ENCODE results near the gene FCER2.

Gene FCER2

DNA sequence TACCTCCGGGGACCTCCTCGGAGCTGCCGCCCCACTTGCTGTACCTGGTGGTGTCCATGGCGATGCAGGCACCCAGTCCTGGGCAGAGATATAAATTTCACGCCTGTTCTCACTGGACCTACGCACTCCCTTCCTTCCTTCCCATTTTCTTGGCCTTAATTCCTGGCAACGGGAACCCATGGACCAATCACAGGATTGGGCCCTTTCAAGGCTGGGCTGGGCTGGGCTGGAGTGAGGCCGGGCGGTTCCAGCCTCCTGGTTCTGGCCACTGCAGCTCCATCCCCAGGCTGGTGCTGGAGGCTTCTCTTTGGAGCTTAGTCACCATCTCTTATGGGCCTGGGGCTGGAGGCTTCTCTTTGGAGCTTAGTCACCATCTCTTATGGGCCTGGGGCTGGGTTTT, 30.1 kb upstream of the FCER2 start, which contains the start of gene CLEC4G:
Gene CLEC4G (minus strand): TSS at position 66 of the 400 bp plus-strand sequence. CDS start 8 bp downstream, at position 58.
- no peak for DNase-seq

DNA sequence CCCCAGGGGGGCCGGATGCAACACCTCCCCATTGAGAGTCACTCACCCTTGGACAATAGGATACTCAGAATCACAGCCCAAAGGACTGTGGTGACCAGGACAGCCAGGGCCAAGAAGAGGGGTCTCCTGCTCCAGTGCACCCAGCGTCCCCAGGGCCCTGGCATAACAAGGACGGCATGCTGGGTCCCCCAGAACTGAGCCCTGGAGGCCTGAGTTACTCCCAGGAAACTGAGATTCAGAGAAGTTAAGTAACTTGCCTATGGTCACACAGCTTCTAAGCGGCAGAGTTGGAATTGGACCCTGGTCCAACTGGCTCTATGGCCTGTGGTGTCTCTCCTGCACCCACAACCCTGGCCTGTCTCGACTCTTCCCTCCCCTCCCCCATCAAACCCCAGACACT, 29.7 kb upstream of the FCER2 start:
- no peak for DNase-seq

DNA sequence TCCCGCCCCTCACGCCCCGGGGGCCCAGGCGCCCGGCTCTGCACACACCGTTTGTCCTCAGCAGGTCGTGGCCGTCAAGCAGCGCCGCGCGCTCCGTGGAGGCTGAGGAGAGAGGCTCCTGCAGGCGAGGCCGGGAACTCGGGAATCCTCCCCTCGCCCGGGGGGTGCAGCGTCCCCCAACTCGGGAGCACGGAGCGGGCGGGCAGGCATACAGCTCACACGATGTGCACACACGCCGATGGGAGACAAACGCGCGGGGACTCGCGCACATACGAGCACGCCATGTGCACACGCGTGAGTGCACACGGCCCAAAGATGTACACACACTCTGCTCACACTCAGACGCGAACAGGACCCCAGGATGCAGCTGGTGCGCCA, 29.3 kb upstream of the FCER2 start:
- no peak for DNase-seq

DNA sequence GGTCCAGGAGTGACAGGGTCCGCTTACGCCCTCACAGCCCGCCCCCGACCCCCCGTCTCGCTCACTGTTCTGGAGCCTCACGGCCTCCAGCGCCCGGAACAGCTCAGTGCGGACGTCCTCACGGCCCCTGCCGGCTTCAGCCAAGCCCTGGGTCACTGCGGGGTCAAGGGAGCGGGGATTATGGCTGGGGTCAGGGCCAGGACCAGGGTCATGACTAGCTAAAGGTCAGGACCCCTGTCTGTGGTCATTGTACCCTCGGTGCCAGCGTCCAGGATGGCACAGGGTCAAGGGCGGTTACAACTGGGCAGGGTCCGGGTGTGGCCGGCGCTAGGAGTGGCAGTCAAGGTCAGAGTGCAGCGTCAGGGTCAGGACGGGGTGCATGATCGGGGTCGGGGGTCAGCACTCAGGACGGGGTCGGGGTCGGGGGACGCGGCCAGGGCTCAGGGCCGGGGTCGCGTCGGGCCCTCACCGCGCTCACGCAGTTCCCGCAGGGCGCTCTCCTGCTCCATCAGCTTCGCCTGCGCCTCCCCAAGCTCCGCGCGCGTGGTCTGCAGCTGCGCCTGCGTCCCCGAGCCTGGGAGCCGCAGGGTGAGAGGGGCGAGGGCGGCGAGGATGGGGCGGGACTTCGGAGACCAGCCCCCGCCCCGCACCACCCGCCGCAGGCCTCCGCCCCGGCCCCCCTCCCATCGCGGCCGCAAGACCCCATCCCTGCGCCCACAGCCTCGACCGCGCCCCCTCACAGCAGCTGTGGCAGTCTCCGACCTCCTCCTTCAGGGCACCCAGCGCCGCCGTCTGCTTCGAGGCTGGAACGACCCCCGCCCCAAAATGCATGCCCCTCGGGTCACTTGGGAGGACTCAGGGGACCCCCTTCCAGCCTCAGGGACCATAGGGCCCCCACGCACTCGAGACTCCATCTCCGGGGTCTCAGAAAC, 28.6 kb upstream of the FCER2 start:
- no peak for DNase-seq

DNA sequence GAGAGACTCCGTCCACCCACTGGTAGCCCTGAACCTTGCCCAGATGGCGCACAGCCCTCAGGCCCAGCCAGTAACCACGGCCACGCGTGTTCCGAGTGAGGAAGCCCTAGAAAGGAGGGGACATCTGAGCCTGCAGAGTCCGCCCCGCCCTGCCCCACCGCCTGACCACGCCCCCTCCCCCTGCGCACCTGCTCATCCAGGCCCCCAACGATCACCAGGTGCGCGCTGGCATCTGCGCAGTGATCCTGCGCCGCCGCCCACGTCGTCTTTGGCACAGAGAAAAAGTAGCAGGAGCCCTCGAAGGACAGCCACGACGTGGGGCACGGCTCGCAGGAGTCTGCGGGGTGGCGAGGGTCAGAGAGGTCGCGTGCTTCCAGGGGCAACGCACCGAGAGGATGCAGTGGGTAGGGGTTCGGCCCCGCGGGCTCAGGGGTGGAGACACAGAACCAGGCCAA, 27.9 kb upstream of the FCER2 start:
- DNase-seq: peak; percentile 20

DNA sequence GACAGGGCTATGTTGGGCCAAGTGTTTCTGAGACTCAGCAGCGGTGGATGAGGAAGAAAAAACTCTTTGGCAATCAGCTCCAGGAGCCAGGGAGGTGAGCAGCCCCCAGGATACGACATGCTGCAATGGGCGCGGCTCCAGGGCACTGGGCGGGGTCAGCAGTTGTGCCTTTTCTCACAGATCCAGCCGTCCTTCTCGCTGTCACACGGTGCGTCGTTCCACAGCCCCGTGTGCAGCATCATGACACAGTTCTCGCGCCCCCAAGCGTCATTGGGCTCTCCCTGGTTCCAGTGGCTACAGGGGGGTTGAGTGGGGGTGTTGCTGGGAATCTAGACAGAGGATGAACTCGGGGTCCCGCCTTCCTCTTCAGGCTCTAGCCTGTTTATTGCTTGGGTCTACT, 27.3 kb upstream of the FCER2 start:
- DNase-seq: no peak

DNA sequence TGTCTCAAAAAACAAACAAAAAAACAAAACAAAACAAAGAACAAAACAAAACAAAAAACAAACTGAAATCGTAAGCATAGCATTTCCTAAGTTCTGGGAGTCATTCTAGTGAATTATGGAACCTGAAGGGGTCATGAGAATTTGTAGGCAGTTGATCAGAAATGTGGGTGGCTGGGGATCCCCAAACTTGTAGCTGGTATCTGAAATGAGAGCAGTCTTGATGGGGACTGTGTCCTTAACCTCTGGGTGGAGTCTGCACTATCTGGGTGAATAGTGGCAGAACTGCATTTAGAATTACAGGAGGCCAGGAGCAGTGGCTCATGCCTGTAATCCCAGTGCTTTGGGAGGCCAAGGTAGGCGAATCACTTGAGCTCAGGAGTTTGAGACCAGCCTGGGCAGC, 23.9 kb upstream of the FCER2 start:
- DNase-seq: no peak

DNA sequence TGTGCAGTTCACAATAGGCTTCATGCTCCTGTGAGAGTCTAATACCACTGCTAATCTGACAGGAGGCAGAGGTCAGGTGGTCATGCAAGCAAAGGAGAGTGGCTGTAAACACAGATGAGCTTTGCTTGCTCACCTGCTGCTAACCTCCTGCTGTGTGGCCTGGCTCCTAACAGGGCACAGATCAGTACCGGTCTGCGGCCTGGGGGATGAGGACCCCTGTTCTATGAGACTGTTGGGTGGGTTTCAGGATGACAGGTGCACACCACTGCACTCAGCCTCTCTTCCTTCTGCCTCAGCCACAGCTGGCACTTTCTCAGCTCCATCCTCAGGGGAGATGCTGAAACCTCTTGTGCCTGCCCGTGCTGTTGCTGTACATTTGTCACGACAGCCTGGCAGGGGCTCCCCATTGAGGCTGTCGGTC, 20.3 kb upstream of the FCER2 start:
- DNase-seq: no peak

DNA sequence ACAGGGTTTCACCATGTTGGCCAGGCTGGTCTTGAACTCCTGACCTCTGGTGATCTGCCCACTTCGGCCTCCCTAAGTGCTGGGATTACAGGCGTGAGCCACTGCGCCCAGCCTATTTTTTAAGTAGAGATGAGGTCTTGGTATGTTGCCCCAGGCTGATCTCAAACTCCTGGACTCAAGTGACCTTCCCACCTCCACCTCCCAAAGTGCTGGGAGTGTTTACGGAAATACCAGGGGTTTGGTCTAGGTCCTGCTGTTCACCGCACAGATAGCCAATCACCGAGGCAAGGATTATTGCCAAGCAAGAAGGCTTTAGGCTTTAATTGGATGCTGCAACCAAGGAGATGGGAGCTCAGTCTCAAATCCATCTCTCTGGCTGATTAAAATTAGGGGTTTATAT, 18.4 kb upstream of the FCER2 start:
- no peak for DNase-seq

DNA sequence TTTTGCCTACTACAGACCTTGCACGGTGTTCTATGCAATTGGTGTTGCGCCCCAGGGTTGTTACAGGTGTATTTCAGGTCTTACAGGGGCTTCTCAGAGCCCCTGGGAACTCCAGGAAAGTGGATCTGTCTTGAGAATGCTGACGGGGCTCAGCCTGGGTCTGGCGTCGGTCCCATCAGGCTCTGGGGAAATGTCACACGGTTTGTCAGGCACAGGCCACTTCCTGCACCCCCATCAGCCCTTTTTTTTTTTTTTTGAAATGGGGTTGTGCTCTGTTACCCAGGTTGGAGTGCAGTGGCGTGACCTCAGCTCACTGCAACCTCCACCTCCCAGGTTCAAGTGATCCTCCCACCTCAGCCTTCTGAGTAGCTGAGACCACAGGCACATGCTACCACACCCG, 16.7 kb upstream of the FCER2 start:
- no peak for DNase-seq

DNA sequence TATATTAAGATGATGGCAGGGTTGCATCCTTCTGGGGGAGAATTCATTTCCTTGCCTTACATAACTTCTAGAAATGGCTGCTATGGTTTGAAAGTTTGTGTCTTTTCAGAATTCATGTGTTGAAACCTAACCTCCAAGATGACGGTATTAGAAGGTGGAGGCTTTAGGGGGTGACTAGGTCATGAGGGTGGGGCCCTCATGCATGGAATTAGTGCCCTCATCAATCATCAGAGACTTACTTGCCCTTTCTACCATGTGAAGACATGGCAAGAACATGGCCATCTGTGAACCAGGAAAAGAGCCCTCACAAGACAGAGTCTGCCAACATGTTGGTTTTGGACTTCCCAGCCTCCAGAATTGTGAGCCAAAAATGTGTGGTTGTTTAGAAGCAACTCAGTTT, 14.8 kb upstream of the FCER2 start:
- no peak for DNase-seq

DNA sequence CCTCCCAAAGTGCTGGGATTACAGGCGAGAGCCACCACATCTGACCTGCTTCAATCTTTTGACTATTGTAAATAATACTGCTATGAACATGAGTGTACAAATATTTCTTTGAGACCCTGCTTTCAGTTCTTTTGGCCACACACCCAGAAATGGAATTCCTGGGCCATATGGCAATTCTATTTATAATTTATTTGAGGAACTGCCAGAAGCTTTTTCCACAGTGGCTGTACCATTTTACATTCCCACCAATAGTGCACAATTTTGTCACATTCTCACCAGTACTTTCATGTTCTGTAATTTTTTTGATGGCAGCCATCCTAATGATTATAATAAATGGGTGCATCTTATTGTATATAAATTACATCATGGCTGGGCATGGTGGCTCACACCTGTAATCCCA, 13.7 kb upstream of the FCER2 start:
- DNase-seq: no peak

DNA sequence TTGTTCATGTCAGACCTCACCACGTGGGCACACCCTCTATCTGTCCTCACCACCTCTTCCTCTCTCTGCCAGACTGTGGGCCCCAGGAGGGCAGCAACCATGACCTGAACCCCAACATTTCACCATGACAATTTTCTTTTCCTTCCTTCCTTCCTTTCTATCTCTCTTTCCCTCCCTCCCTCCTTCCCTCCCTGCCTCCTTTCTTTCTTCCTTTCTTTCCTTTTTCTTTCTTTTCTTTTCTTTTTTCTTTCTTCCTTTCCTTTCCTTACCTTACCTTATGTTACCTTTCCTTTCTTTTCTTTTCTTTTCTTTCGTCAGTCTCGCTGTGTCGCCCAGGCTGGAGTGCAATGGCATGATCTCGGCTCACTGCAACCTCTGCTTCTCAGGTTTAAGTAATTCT, 8.7 kb upstream of the FCER2 start:
- no peak for DNase-seq

DNA sequence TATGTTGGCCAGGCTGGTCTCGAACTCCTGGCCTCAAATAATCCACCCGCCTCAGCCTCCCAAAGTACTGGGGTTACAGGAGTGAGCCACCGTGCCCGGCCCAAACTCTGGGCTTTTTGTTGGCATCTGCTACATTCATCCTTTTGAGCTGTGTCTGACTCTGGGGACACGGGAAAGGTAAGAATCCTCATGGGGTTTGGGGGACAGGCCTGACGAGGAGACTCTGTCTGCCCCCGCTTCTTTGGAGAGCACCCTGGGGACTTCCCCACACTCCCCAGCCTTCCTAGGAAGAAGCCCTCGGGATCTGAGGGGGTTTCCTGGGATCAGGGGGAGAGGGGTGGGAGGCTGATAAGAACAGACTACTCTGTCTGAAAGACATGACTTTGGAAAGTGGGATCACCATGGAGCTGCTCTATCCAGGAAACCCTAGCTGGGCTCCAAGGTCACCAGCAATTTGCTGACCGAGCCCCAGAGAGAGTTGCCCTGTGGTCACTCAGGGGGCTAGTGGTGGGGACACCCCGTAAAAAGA, 8.1 kb upstream of the FCER2 start:
- DNase-seq: no peak

DNA sequence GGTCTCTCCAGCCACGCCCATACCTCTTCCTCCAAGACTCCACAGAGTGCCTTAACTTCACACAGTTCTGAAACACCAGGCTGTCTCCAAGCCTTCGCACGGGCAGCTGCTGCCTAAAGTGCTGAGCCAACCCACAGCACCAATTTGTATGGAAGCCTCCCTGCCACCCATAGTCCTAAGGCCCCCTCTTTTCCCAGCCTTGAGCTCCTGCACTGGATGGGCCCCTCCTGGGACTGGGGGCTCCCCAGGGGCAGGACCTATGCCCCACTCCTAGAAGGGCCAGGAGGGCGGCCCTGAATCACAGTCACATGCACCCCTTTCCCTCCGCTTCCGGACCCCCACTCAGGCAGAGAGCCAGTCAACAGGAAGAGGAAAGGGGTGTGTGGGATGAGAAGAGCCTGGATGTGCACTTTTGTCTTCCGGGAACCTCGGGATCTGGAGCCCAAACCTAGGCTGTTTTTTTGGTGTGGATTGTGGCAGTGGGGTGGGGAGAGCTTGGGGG, 5.1 kb upstream of the FCER2 start:
- DNase-seq: no peak

DNA sequence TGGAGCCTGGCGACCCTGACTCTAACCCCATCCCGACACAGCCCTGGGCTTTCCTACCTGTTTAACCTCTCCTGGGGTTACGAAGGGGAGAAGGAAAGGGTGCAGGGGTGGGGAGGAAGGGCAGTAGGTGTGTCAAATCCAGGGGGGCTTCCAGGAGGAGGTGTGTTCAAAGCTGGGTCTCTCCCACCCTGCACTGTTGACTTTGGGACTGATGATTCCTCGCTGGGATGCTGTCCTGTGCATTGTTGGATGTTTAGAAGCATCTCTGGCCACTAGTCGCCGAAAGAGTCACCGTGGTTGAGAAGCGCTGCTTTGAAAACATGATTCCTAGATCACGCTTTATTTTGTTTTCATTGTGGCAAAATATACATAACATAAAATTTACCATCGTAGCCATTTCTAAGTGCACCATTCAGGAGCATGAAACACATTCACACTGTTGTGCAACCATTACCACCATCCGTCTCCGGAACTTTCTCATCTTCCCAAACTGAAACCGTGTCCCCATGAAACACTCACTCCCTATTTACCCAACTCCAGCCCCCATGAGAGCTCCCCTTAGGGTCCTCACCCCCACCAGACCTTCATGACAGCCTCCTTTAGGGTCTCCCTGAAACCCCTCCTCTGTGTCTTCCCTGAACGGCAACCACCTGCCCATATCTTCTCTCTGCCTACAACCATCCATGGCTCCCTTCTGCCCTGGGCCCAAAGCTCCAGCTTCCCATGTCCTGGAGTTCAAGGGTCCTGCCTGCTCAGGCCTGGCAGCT, 4.4 kb upstream of the FCER2 start:
- no peak for DNase-seq

DNA sequence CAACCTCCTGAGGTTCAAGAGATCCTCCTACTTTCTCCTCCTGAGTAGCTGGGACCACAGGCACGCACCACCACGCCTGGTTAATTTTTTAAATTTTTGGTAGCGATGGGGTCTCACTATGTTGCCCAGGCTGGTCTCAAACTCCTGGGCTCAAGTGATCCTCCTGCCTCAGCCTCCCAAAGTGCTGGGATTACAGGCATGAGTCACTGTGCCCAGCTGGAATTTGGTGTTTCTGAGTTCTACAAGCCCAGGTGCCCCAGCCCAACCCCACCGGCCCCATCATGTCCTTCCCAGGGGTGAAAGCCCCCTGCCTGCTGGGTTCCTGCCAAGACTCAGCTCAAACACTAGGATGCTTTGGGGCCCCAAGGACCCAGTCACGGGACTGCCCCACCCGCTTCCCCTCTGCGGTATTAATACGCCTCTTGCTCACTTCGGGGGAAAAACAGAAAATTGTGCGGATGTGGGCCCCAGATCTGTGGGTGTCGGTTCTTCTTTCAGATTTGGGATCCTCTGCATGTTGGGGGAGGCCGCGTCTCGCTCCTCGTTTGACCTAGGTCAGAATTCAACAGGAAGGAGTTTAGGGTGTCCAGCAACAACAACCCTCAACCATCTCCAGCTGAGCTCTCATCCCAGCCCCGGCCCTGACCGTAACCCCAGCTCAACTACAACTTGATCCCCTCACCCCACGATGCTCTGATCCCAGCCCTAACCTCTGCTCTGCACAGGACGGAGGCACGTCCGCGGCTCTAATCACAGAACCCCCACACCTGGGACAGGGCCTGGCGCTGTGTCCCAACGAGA, 3.7 kb upstream of the FCER2 start:
- DNase-seq: peak; percentile 76

DNA sequence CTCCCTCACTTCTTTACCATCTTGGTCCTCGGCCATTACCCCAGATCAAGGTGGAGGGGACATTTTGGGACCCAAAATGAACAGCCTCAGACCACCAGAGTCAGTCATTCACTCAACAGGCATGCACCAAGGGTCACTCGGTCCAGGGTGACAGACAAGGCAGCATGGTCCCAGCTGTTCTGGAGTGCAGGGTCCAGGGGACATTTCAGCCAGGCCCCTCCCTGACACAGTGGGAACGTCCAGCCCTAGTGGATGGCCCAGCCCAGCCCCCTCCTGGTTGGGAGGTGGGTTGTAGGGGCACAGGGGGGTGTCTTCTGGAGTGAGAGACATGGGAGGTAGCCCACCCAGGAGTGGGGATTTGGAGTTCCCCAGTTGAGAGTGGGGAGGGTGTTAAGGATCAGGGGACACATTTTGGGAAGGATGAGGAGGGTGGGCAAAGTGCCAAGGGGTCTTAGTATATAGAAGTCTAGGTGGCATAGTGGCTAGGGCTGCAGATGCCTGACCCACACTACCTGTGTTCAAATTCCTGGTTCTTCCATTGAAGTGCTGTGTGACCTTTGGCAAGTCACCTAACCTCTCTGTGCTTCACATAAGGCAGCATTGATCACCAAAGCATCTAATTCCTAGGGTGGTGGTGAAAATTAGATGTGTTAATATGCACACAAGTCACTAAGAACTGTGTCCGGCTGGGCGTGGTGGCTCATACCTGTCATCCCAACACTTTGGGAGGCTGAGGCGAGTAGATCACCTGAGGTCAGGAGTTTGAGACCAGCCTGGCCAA, 2.5 kb upstream of the FCER2 start:
- DNase-seq: no peak

DNA sequence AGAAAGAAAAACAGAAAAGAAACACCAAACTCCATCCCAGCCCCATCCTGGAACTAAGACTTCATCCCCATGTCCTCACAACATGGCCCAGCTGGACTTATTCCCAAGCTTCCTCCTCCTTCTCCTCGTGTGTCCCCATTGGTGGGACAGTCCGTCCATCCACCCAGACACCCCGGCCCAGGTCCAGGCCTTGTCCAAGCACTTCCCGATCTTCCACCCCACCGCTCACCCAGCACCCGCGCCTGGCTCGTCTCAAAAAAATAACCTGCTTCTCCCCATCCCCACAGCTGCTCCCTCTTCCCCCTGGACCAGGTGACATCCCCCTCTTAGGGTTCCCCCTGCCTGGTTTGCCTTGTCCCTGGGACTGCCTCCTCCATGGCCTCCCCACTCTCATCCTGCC, 1.4 kb upstream of the FCER2 start:
- DNase-seq: no peak

DNA sequence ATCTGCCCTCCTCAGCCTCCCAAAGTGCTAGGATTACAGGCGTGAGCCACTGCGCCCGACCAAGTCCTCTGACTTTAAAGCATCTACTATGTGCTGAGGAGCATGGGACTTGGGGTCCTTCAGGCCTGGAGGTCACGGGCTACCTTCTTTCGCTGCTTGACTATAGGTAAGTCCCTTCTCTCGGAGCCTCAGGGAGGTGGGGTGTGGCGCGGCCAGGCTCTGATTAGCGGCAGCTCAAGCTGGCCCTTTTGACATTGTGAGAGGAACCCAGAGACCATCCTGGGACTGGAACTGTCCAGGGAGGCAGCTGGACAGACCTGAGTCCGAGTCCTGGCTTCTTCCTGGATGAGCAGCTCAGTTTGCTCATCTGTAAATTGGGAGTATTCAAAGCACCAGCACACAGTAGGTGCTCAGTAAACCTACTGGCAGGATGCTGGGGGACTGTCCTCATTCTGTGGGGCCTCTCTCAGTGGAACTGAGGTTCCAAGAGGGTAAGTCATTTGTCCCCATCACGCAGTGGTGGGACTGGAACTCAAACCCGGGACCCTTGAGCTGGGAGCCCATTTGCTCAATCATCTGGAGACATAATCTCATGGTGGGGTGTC, 780 bp downstream of the FCER2 start:
- no peak for DNase-seq
